Activated B cell treated with CpG ODN at 0.5 μM for 24 hours (primary cell): ENCODE data around the gene HSPA4. TPM values are rescaled to one million over a fixed set of nuclear protein-coding genes. Genes with fewer than 3 reads are reported as not detected.
A peak's percentile ranks its signal among the peaks of the same experiment; 100 is the strongest.
"Not testable (repeated sequence)": the region's sequence is repeated elsewhere in the genome, so short reads cannot be mapped to it uniquely, and the experiment has no call there.

Experiments
- ATAC-seq: fragments of 200-7000 bp; cut with Tn5 transposase; one replicate; pipeline ENCODE4 v1.10.0; 2021; ENCODE audit warnings: low read depth, mild to moderate bottlenecking, moderate library complexity
- CTCF ChIA-PET: fragments of 350-600 bp; sonication (Branson Sonifier 250); formaldehyde crosslinking; loops from one replicate; lab custom pipeline; 2021; ENCODE audit warnings: antibody characterized with exemption; lab: Charles Lee
- POLR2A ChIA-PET: fragments of 350-600 bp; sonication (Branson Sonifier 250); formaldehyde crosslinking; loops from one replicate; lab custom pipeline; 2021; ENCODE audit warnings: antibody characterized with exemption; lab: Charles Lee
- DNase-seq: peaks from one replicate; pipeline ENCODE4 v3.0.0; 2022
- H3K27ac Mint-ChIP-seq: one replicate; pipeline ENCODE4 v1.8.0; 2020; ENCODE audit warnings: mixed read lengths
- H3K27me3 Mint-ChIP-seq: one replicate; pipeline ENCODE4 v1.8.0; 2021; ENCODE audit warnings: mixed read lengths
- H3K36me3 Mint-ChIP-seq: one replicate; pipeline ENCODE4 v1.8.0; 2021; ENCODE audit warnings: low read depth, mixed read lengths
- H3K4me1 Mint-ChIP-seq: one replicate; pipeline ENCODE4 v1.8.0; 2021; ENCODE audit warnings: mixed read lengths
- H3K4me3 Mint-ChIP-seq: one replicate; pipeline ENCODE4 v1.8.0; 2020; ENCODE audit warnings: mild to moderate bottlenecking, mixed read lengths
- H3K9me3 Mint-ChIP-seq: one replicate; pipeline ENCODE4 v1.8.0; 2020; ENCODE audit warnings: mixed read lengths
- CTCF ChIP-seq: fragments of 200-600 bp; IDR thresholded peaks from one replicate; pipeline ENCODE4 v1.8.0; 2022; ENCODE audit warnings: antibody characterized with exemption, mild to moderate bottlenecking
- intact Hi-C: fragments of 100-400 bp; cut with micrococcal nuclease; formaldehyde crosslinking; loops from one replicate; pipeline ENCODE4 v1.15.1; 2024
- total RNA-seq: library from RNA; stranded (reverse); gene quantifications from 2 replicates; pipeline ENCODE4 v1.2.3, GENCODE V29; 2022

HSPA4 gene
- total RNA-seq, 1 donor from 2014 or later: 152 TPM

GRCh38 chr5:133081036-133081435, 29.2 kb downstream of the HSPA4 start:
- H3K4me1 Mint-ChIP-seq: peaks cover 8% of the 10 kb centered on the region
- ATAC-seq (no peak), DNase-seq (no peak)
- H3K27ac Mint-ChIP-seq: peak overlapping the region; percentile 18
- ChIA-PET CTCF (no interaction called here), POLR2A (no interaction called here)
- intact Hi-C loops: no loop called here
- H3K27me3 Mint-ChIP-seq: no peaks in the 10 kb centered on the region
- peaks cover 72% of the 10 kb centered on the region for H3K36me3 Mint-ChIP-seq
- no peak for TF ChIP-seq CTCF
- H3K9me3 Mint-ChIP-seq: no peaks in the 10 kb centered on the region
- H3K4me3 Mint-ChIP-seq: no peak overlapping the region

GRCh38 chr5:133081703-133082102, 29.9 kb downstream of the HSPA4 start:
- CTCF ChIA-PET: no interaction called here
- peaks cover 72% of the 10 kb centered on the region for H3K36me3 Mint-ChIP-seq
- POLR2A ChIA-PET: no interaction called here
- no peaks in the 10 kb centered on the region for H3K9me3 Mint-ChIP-seq
- H3K27me3 Mint-ChIP-seq: no peaks in the 10 kb centered on the region
- intact Hi-C loops: no loop called here
- DNase-seq: no peak
- ATAC-seq: no peak
- peaks cover 10% of the 10 kb centered on the region for H3K4me1 Mint-ChIP-seq
- no peak overlapping the region for H3K4me3 Mint-ChIP-seq
- no peak overlapping the region for H3K27ac Mint-ChIP-seq
- TF ChIP-seq CTCF: no peak

GRCh38 chr5:133082128-133082527, 30.3 kb downstream of the HSPA4 start:
- no peak for DNase-seq
- no peak for ATAC-seq
- intact Hi-C loops: no loop called here
- Mint-ChIP-seq H3K27me3 (no peaks in the 10 kb centered on the region), H3K36me3 (peaks cover 72% of the 10 kb centered on the region), H3K9me3 (no peaks in the 10 kb centered on the region), H3K4me3 (no peak overlapping the region), H3K4me1 (peaks cover 10% of the 10 kb centered on the region), H3K27ac (no peak overlapping the region)
- CTCF ChIA-PET: no interaction called here
- TF ChIP-seq CTCF: no peak
- POLR2A ChIA-PET: no interaction called here

- no peak for TF ChIP-seq CTCF
- intact Hi-C loops: no loop called here
- no peak for DNase-seq
- ATAC-seq: no peak
- CTCF ChIA-PET: no interaction called here
- Mint-ChIP-seq H3K9me3 (no peaks in the 10 kb centered on the region), H3K27ac (no peak overlapping the region), H3K36me3 (peaks cover 78% of the 10 kb centered on the region), H3K4me3 (no peak overlapping the region), H3K27me3 (no peaks in the 10 kb centered on the region), H3K4me1 (peaks cover 10% of the 10 kb centered on the region)
- POLR2A ChIA-PET: no interaction called here
Measured at GRCh38 chr5:133083901-133084300, 32.1 kb downstream of the HSPA4 start.

GRCh38 chr5:133085171-133085570, 33.4 kb downstream of the HSPA4 start:
- peaks cover 79% of the 10 kb centered on the region for H3K36me3 Mint-ChIP-seq
- H3K9me3 Mint-ChIP-seq, H3K4me3 Mint-ChIP-seq, POLR2A ChIA-PET, H3K27ac Mint-ChIP-seq, CTCF ChIA-PET, DNase-seq, intact Hi-C loops, ATAC-seq, H3K4me1 Mint-ChIP-seq, H3K27me3 Mint-ChIP-seq: not testable (repeated sequence)

GRCh38 chr5:133086366-133086875, 34.6 kb downstream of the HSPA4 start:
- Mint-ChIP-seq H3K36me3 (peaks cover 82% of the 10 kb centered on the region), H3K9me3 (no peaks in the 10 kb centered on the region), H3K27me3 (no peaks in the 10 kb centered on the region), H3K4me1 (peaks cover 1% of the 10 kb centered on the region), H3K4me3 (no peak overlapping the region), H3K27ac (no peak overlapping the region)
- intact Hi-C loops: no loop called here
- DNase-seq (no peak), ATAC-seq (no peak)
- ChIA-PET CTCF (no interaction called here), POLR2A (no interaction called here)
- no peak for TF ChIP-seq CTCF
